Mucosa of stomach (tissue), 1 donor: ENCODE results near the gene PDZD2.

Experiments
- H3K27me3 ChIP-seq: one replicate; pipeline ENCODE4 v1.7.0; 2013; ENCODE audit warnings: mild to moderate bottlenecking, low read length; ENCODE audit not compliant: control insufficient read depth, insufficient read depth
- H3K36me3 ChIP-seq: one replicate; pipeline ENCODE4 v1.7.0; 2013; ENCODE audit warnings: low read length; ENCODE audit not compliant: control insufficient read depth, insufficient read depth
- H3K4me1 ChIP-seq: one replicate; pipeline ENCODE4 v1.7.0; 2013; ENCODE audit warnings: mild to moderate bottlenecking, low read length; ENCODE audit not compliant: control insufficient read depth, insufficient read depth
- H3K4me3 ChIP-seq: one replicate; pipeline ENCODE4 v1.7.0; 2013; ENCODE audit warnings: low read length
- H3K9ac ChIP-seq: one replicate; pipeline ENCODE4 v1.7.0; 2013; ENCODE audit warnings: mild to moderate bottlenecking, low read length, moderate library complexity
- H3K9me3 ChIP-seq: one replicate; pipeline ENCODE4 v1.7.0; 2013; ENCODE audit warnings: mild to moderate bottlenecking, low read length, moderate library complexity; ENCODE audit not compliant: control insufficient read depth
- donor health status: Pancreatic carcinoma.

Gene PDZD2

GRCh38 chr5:31786090-31786631 is 147.2 kb downstream of the PDZD2 start:
- Histone ChIP-seq H3K9me3 (no peaks in the 10 kb centered on the region), H3K9ac (no peak overlapping the region), H3K36me3 (no peaks in the 10 kb centered on the region), H3K4me3 (no peak overlapping the region), H3K27me3 (no peaks in the 10 kb centered on the region), H3K4me1 (no peaks in the 10 kb centered on the region)

GRCh38 chr5:31794009-31794408 is 155.1 kb downstream of the PDZD2 start:
- H3K4me1 ChIP-seq, result no peaks in the 10 kb centered on the region

GRCh38 chr5:31798168-31798567 is 159.2 kb downstream of the PDZD2 start:
- H3K4me3 ChIP-seq, result no peak overlapping the region
- H3K27me3 ChIP-seq, result no peaks in the 10 kb centered on the region
- no peaks in the 10 kb centered on the region for H3K4me1 ChIP-seq
- H3K36me3 ChIP-seq, result no peaks in the 10 kb centered on the region
- H3K9me3 ChIP-seq, result no peaks in the 10 kb centered on the region
- H3K9ac ChIP-seq, result no peak overlapping the region

More at GRCh38 chr5:31794009-31794408, 155.1 kb downstream of the PDZD2 start:
- H3K9me3 ChIP-seq, result no peaks in the 10 kb centered on the region
- H3K27me3 ChIP-seq, result no peaks in the 10 kb centered on the region
- H3K4me3 ChIP-seq, result no peak overlapping the region
- no peaks in the 10 kb centered on the region for H3K36me3 ChIP-seq
- H3K9ac ChIP-seq, result no peak overlapping the region

GRCh38 chr5:31800351-31800750 is 161.4 kb downstream of the PDZD2 start:
- no peaks in the 10 kb centered on the region for H3K9me3 ChIP-seq
- H3K36me3 ChIP-seq, result no peaks in the 10 kb centered on the region
- H3K4me1 ChIP-seq, result no peaks in the 10 kb centered on the region
- no peak overlapping the region for H3K9ac ChIP-seq
- H3K4me3 ChIP-seq, result no peak overlapping the region
- no peaks in the 10 kb centered on the region for H3K27me3 ChIP-seq

GRCh38 chr5:31805785-31806400 is 167.0 kb downstream of the PDZD2 start:
- no peak overlapping the region for H3K4me3 ChIP-seq
- no peaks in the 10 kb centered on the region for H3K27me3 ChIP-seq
- no peaks in the 10 kb centered on the region for H3K4me1 ChIP-seq
- no peak overlapping the region for H3K9ac ChIP-seq
- no peaks in the 10 kb centered on the region for H3K36me3 ChIP-seq
- H3K9me3 ChIP-seq, result no peaks in the 10 kb centered on the region

GRCh38 chr5:31806561-31806960 is 167.6 kb downstream of the PDZD2 start:
- Histone ChIP-seq H3K9me3 (no peaks in the 10 kb centered on the region), H3K36me3 (no peaks in the 10 kb centered on the region), H3K4me1 (no peaks in the 10 kb centered on the region), H3K4me3 (no peak overlapping the region), H3K9ac (no peak overlapping the region), H3K27me3 (no peaks in the 10 kb centered on the region)

GRCh38 chr5:31807789-31808540 is 169.0 kb downstream of the PDZD2 start:
- Histone ChIP-seq H3K36me3 (no peaks in the 10 kb centered on the region), H3K9ac (no peak overlapping the region)

GRCh38 chr5:31809050-31809870 is 170.3 kb downstream of the PDZD2 start:
- no peaks in the 10 kb centered on the region for H3K27me3 ChIP-seq

More at GRCh38 chr5:31807789-31808540, 169.0 kb downstream of the PDZD2 start:
- Histone ChIP-seq H3K4me3 (no peak overlapping the region), H3K4me1 (no peaks in the 10 kb centered on the region), H3K27me3 (no peaks in the 10 kb centered on the region), H3K9me3 (no peaks in the 10 kb centered on the region)

GRCh38 chr5:31811210-31811609 is 172.3 kb downstream of the PDZD2 start:
- no peak overlapping the region for H3K4me3 ChIP-seq
- H3K4me1 ChIP-seq, result no peaks in the 10 kb centered on the region
- H3K27me3 ChIP-seq, result no peaks in the 10 kb centered on the region
- no peaks in the 10 kb centered on the region for H3K36me3 ChIP-seq
- no peak overlapping the region for H3K9ac ChIP-seq
- no peaks in the 10 kb centered on the region for H3K9me3 ChIP-seq

More at GRCh38 chr5:31809050-31809870, 170.3 kb downstream of the PDZD2 start:
- Histone ChIP-seq H3K9ac (no peak overlapping the region), H3K9me3 (no peaks in the 10 kb centered on the region), H3K4me1 (no peaks in the 10 kb centered on the region), H3K36me3 (no peaks in the 10 kb centered on the region), H3K4me3 (no peak overlapping the region)

GRCh38 chr5:31815376-31815775 is 176.4 kb downstream of the PDZD2 start:
- H3K9ac ChIP-seq, result no peak overlapping the region
- H3K27me3 ChIP-seq, result no peaks in the 10 kb centered on the region
- H3K36me3 ChIP-seq, result no peaks in the 10 kb centered on the region
- H3K4me3 ChIP-seq, result no peak overlapping the region
- H3K4me1 ChIP-seq, result no peaks in the 10 kb centered on the region
- no peaks in the 10 kb centered on the region for H3K9me3 ChIP-seq

GRCh38 chr5:31819926-31820516 is 181.1 kb downstream of the PDZD2 start:
- Histone ChIP-seq H3K9me3 (no peaks in the 10 kb centered on the region), H3K4me1 (no peaks in the 10 kb centered on the region), H3K9ac (no peak overlapping the region), H3K36me3 (no peaks in the 10 kb centered on the region), H3K27me3 (no peaks in the 10 kb centered on the region), H3K4me3 (no peak overlapping the region)
